ENCODE measurements around the gene ZNF521. TPM values are rescaled to one million over a fixed set of nuclear protein-coding genes. Genes with fewer than 3 reads are reported as not detected.

Gene ZNF521
- total and polyA plus RNA-seq, 4 donors, result 0.50 to 3.7 (median 1.5) TPM

DNA sequence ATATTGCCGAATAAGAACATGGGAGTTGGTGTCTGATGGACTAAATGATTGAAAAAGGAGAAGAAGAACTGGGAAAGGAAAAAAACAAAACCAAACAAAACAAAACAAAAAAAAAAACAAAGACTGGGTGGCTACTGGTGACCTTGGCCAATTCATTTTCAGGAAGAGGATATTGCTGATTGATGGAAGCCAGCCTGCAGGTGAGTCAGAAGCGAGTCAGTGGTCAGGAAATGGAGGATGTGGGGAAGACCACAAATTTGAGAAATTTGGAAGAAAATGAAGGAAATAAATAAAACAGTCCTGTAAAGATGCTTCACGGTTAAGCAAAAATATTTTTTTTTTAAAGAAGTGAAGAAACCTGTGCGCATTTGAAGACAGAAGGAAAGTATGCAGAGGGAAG lies 296.9 kb downstream of the ZNF521 start:
- H3K9ac ChIP-seq (ENCODE audit: low read depth in 1 of 2, low read length in 2 of 2), result no peak overlapping the region
- H3K27ac ChIP-seq (ENCODE audit: low read depth in 1 of 2, low read length in 2 of 2), result no peak overlapping the region
- H3K9me3 ChIP-seq (ENCODE audit: control insufficient read depth in 4 of 4, low read length in 3 of 4), result no peaks in the 10 kb centered on the region
- H3K27me3 ChIP-seq (ENCODE audit: control insufficient read depth in 4 of 4, insufficient read depth in 4 of 4, low read length in 3 of 4), result no peaks in the 10 kb centered on the region
- no peak overlapping the region for H3K4me3 ChIP-seq (ENCODE audit: low read depth in 1 of 3, low read length in 3 of 3)
- TF ChIP-seq FOXA1 (IDR thresholded peaks at IDR 0.05) (no peak), JUND (IDR thresholded peaks at IDR 0.05) (no peak), GABPA (IDR thresholded peaks at IDR 0.05 in 1 of 2, conservative IDR thresholded peaks at IDR 0.05 in 1 of 2) (no peak), SP1 (IDR thresholded peaks at IDR 0.05) (no peak), RXRA (IDR thresholded peaks at IDR 0.05) (no peak), EGR1 (IDR thresholded peaks at IDR 0.05; ENCODE audit: low read depth in 2 of 2) (no peak), HNF4A (conservative IDR thresholded peaks at IDR 0.05) (no peak), RAD21 (IDR thresholded peaks at IDR 0.05) (no peak)
- TF ChIP-seq, protein P1, sequence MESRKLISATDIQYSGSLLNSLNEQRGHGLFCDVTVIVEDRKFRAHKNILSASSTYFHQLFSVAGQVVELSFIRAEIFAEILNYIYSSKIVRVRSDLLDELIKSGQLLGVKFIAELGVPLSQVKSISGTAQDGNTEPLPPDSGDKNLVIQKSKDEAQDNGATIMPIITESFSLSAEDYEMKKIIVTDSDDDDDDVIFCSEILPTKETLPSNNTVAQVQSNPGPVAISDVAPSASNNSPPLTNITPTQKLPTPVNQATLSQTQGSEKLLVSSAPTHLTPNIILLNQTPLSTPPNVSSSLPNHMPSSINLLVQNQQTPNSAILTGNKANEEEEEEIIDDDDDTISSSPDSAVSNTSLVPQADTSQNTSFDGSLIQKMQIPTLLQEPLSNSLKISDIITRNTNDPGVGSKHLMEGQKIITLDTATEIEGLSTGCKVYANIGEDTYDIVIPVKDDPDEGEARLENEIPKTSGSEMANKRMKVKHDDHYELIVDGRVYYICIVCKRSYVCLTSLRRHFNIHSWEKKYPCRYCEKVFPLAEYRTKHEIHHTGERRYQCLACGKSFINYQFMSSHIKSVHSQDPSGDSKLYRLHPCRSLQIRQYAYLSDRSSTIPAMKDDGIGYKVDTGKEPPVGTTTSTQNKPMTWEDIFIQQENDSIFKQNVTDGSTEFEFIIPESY (IDR thresholded peaks at IDR 0.05), result no peak
- TF ChIP-seq, protein P2, sequence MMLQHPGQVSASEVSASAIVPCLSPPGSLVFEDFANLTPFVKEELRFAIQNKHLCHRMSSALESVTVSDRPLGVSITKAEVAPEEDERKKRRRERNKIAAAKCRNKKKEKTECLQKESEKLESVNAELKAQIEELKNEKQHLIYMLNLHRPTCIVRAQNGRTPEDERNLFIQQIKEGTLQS (IDR thresholded peaks at IDR 0.05), result no peak
- TF ChIP-seq, protein P3, sequence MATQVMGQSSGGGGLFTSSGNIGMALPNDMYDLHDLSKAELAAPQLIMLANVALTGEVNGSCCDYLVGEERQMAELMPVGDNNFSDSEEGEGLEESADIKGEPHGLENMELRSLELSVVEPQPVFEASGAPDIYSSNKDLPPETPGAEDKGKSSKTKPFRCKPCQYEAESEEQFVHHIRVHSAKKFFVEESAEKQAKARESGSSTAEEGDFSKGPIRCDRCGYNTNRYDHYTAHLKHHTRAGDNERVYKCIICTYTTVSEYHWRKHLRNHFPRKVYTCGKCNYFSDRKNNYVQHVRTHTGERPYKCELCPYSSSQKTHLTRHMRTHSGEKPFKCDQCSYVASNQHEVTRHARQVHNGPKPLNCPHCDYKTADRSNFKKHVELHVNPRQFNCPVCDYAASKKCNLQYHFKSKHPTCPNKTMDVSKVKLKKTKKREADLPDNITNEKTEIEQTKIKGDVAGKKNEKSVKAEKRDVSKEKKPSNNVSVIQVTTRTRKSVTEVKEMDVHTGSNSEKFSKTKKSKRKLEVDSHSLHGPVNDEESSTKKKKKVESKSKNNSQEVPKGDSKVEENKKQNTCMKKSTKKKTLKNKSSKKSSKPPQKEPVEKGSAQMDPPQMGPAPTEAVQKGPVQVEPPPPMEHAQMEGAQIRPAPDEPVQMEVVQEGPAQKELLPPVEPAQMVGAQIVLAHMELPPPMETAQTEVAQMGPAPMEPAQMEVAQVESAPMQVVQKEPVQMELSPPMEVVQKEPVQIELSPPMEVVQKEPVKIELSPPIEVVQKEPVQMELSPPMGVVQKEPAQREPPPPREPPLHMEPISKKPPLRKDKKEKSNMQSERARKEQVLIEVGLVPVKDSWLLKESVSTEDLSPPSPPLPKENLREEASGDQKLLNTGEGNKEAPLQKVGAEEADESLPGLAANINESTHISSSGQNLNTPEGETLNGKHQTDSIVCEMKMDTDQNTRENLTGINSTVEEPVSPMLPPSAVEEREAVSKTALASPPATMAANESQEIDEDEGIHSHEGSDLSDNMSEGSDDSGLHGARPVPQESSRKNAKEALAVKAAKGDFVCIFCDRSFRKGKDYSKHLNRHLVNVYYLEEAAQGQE (IDR thresholded peaks at IDR 0.05), result no peak
- TF ChIP-seq, protein P4, sequence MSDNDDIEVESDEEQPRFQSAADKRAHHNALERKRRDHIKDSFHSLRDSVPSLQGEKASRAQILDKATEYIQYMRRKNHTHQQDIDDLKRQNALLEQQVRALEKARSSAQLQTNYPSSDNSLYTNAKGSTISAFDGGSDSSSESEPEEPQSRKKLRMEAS (IDR thresholded peaks at IDR 0.05), result no peak
- no peak for DNase-seq (ENCODE audit: low spot score)
- 74% methylated on average over 4 of the region's 4 CpGs for WGBS
- no peaks in the 10 kb centered on the region for H3K36me3 ChIP-seq (ENCODE audit: control insufficient read depth in 4 of 4, insufficient read depth in 3 of 4, low read depth in 1 of 4, low read length in 3 of 4)
- H3K4me1 ChIP-seq (ENCODE audit: control insufficient read depth in 4 of 4, insufficient read depth in 4 of 4, low read length in 3 of 4), result no peaks in the 10 kb centered on the region

DNA sequence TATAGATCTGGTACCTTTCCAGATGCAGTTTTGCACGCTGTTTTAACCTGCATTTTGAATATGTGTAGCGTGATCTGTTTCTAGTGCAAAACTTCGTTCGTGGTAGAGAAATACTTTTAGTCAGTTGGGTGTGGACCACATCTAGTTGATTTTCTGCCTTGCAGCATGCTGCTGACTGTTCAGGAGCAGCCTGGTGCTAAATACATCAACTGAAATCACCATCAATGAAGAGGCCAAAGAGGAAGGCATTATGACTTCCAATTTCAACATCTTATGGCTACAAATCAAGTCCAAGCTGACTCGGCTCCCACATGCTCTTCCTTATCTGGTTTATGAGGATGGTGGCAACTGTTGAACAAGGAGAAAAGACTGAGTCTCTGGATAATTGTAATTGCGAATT lies 298.5 kb downstream of the ZNF521 start:
- Histone ChIP-seq H3K9me3 (ENCODE audit: control insufficient read depth in 4 of 4, low read length in 3 of 4) (no peaks in the 10 kb centered on the region), H3K27ac (ENCODE audit: low read depth in 1 of 2, low read length in 2 of 2) (no peak overlapping the region), H3K4me3 (ENCODE audit: low read depth in 1 of 3, low read length in 3 of 3) (no peak overlapping the region), H3K9ac (ENCODE audit: low read depth in 1 of 2, low read length in 2 of 2) (no peak overlapping the region), H3K4me1 (ENCODE audit: control insufficient read depth in 4 of 4, insufficient read depth in 4 of 4, low read length in 3 of 4) (no peaks in the 10 kb centered on the region), H3K36me3 (ENCODE audit: control insufficient read depth in 4 of 4, insufficient read depth in 3 of 4, low read depth in 1 of 4, low read length in 3 of 4) (no peaks in the 10 kb centered on the region), H3K27me3 (ENCODE audit: control insufficient read depth in 4 of 4, insufficient read depth in 4 of 4, low read length in 3 of 4) (no peaks in the 10 kb centered on the region)
- TF ChIP-seq NR2F2 (IDR thresholded peaks at IDR 0.05) (no peak), FOXA1 (IDR thresholded peaks at IDR 0.05) (no peak), EGR1 (IDR thresholded peaks at IDR 0.05; ENCODE audit: low read depth in 2 of 2) (no peak), YY1 (IDR thresholded peaks at IDR 0.05) (no peak), TAF1 (conservative IDR thresholded peaks at IDR 0.05) (no peak), HNF4G (IDR thresholded peaks at IDR 0.05) (no peak), GABPA (IDR thresholded peaks at IDR 0.05 in 1 of 2, conservative IDR thresholded peaks at IDR 0.05 in 1 of 2) (no peak), FOXA2 (IDR thresholded peaks at IDR 0.05) (no peak)
- TF ChIP-seq, protein P3 (IDR thresholded peaks at IDR 0.05), result no peak
- TF ChIP-seq, protein P1 (IDR thresholded peaks at IDR 0.05), result no peak
- TF ChIP-seq, protein P4 (IDR thresholded peaks at IDR 0.05), result no peak
- 73% methylated on average over 6 of the region's 6 CpGs for WGBS
- DNase-seq (ENCODE audit: low spot score), result no peak
